GM12801 (cell line): ENCODE data around the gene CYB561D1.

ENCODE experiments used
- CTCF ChIP-seq: IDR thresholded peaks from one replicate; pipeline ENCODE4 v1.5.1; 2011; ENCODE audit warnings: control low read depth; ENCODE audit not compliant: insufficient read length; ENCODE audit errors: extremely low read depth

CYB561D1 gene

DNA sequence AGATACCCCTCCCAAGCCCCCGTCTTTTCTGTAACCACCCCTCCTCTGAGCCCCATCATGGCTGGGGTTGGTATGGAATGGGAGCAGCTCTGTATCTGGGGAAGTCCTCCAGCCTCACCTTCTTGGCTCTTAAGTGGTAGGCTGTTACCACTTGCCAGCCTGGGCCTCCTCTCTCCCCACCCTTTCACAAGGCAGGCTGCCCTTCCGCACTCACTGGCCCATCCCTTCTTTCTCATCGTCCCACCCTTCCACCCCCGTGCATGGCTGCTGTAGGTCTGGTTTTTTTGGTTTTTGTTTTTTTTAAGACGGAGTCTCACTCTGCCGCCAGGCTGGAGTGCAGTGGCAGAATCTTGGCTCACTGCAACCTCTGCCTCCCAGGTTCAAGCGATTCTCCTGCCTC is 5.2 kb downstream of the CYB561D1 start:
- no peak for TF ChIP-seq CTCF

DNA sequence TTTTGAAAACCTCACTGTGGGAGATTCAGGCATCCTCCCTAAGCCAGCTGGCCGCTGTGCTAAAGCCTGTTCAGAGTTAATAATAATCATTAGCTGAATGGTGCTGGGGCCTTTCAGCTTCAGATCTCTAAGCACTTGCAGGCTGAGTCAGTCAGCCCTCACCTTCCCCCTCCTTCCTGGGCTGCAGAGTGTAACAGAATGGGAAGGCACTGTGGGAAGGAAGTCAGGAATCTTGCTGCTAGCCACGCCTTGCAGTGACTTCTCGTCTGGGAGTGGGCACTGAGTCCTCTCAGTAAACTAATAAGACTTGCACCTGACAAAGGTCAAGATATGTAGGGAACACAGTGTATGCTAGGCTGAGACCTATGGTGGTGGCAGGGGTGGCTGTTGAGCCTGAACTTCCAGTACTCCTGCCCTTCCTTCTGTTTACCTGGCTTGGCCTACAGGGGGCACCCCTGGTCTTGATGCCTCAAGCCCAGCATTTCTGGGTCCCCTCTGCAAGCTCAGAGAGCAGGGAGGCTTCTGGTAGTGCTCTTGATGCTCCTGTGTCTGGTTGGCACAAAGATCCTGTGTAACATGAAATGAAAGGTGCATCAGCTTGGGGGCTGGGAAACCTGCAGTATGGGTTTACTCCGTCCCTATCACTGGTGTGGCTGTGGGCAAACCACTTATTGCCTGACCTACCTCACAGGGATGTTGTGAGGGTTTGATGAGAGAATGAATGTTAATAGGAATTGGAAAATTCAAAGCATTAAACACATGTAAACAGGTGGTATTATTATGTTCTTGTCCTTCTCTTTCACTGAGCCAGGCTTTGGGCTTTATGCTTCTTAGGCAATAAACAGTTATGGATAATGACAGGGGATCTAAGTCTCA is 6.0 kb downstream of the CYB561D1 start:
- TF ChIP-seq CTCF: no peak

DNA sequence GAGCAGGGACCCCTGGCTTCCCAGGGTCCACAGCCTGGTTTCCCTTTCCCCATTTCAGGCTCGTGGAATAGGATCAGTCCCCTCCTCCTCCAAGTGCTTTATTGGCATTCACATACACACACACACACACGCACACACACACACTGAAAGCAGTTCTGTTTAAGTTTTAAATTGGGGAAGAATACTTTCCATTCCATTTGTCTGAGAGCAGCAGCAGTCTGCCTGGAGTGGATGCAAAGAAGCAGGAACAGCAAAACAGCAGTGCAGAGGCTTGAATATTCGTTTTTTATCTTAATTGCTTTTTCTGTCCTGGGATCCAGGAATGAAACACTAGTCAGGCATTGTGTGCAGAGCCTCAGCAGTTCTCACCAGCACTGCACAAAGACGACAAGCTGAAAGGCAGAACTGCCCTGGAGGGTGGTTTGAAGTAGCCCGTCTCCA is 7.1 kb downstream of the CYB561D1 start:
- no peak for TF ChIP-seq CTCF

DNA sequence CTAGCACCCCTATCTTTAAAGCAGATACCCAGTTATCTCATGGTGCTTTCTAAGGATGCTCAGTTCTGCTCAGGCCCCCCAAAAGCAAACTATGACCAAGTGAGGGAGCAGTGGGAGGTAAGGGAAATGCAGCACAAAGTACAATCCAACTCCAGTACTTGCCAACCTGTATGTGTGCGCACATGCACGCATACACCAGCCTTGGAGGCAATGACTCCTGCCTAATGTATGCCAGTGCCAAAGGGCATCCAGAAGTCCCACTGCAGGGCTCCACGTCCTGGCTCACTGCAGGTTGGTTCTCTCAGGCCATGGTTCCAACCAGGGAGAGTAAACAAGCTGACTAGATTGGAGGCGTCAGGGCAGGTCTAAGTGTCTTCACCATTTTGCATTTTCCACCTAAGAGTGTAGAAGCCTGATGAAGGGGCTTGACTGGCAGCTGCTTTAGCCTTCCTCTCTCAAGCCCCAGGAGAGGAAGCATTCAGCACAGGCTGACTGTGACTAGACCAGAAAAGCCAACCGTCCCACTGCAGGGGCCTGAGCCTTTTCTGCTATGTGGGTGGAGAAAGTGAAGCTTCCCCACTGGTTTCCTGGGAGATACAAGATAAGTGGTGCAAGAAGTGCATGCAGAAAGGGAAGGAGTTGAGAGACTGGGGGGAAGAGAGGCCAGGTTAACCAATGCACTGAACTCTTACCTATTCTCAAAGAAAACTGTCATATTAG is 7.9 kb downstream of the CYB561D1 start:
- TF ChIP-seq CTCF: no peak

DNA sequence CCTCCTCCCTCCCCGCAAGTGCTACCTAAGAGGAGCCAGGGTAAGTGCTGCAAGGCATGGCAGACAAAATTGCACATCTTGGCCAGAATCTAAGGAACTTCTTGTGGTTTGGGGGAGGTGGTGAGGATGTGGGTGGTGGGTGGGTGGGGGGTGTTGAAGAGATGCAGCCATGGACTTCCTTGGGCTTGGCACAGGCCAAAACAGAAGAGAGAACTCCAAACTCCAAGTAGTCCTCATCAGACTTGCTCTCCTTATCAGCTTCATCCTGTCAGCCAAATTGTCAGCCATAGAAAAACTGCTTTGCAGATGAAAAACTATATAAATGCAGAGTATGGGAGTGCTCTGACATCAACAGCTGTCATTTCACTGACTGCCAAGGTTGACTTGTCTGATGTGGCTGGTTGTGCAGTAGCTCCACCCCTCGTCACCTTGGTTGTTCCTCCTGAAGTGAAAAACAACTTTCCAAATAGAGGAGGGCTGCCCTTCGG is 8.5 kb downstream of the CYB561D1 start:
- no peak for TF ChIP-seq CTCF

- no peak for TF ChIP-seq CTCF
Observed at GRCh38 chr1:109503935-109504334, 10.0 kb downstream of the CYB561D1 start.

GRCh38 chr1:109504974-109505373 is 11.1 kb downstream of the CYB561D1 start:
- no peak for TF ChIP-seq CTCF
